ENCODE measurements around the gene SLC35A2.

- TF ChIP-seq, protein P1, sequence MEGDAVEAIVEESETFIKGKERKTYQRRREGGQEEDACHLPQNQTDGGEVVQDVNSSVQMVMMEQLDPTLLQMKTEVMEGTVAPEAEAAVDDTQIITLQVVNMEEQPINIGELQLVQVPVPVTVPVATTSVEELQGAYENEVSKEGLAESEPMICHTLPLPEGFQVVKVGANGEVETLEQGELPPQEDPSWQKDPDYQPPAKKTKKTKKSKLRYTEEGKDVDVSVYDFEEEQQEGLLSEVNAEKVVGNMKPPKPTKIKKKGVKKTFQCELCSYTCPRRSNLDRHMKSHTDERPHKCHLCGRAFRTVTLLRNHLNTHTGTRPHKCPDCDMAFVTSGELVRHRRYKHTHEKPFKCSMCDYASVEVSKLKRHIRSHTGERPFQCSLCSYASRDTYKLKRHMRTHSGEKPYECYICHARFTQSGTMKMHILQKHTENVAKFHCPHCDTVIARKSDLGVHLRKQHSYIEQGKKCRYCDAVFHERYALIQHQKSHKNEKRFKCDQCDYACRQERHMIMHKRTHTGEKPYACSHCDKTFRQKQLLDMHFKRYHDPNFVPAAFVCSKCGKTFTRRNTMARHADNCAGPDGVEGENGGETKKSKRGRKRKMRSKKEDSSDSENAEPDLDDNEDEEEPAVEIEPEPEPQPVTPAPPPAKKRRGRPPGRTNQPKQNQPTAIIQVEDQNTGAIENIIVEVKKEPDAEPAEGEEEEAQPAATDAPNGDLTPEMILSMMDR (IDR thresholded peaks at IDR 0.05) = no peak
- no peak for TF ChIP-seq POLR2A (IDR thresholded peaks at IDR 0.05)
These were observed 15.7 kb upstream of the SLC35A2 start for GRCh38 chrX:48927123-48927522.

All from right lobe of liver (tissue), 4 donors.